GM12873 (cell line): ENCODE data around the gene FKBP2.

ENCODE experiments used
- CTCF ChIP-seq: IDR thresholded peaks from 2 replicates; pipeline ENCODE4 v1.5.1; 2012; ENCODE audit warnings: low read depth, mild to moderate bottlenecking, moderate library complexity, low read length, control low read depth; ENCODE audit not compliant: insufficient read depth; ENCODE audit errors: missing control alignments

Gene FKBP2

GRCh38 chr11:64235437-64236161 lies 5.3 kb upstream of the FKBP2 start:
- no peak for TF ChIP-seq CTCF

GRCh38 chr11:64237484-64237951 lies 3.4 kb upstream of the FKBP2 start:
- no peak for TF ChIP-seq CTCF

- TF ChIP-seq CTCF: no peak
Observed at GRCh38 chr11:64238076-64238475, 2.8 kb upstream of the FKBP2 start.

GRCh38 chr11:64238999-64239398 lies 1.9 kb upstream of the FKBP2 start:
- no peak for TF ChIP-seq CTCF

GRCh38 chr11:64239662-64240434 lies 1.0 kb upstream of the FKBP2 start:
- no peak for TF ChIP-seq CTCF

- TF ChIP-seq CTCF: no peak
Observed at GRCh38 chr11:64241241-64241490, 271 bp downstream of the FKBP2 start.

GRCh38 chr11:64241491-64242374 lies 838 bp downstream of the FKBP2 start:
- TF ChIP-seq CTCF: peak; percentile 12
